HG02610 (cell line): ENCODE data around the gene ALG8.

Experiments used
- ATAC-seq: cut with Tn5 transposase; IDR thresholded peaks from one replicate; pipeline ENCODE4 v1.9.1; 2021; ENCODE audit warnings: mild to moderate bottlenecking, moderate library complexity; ENCODE audit not compliant: unreplicated experiment

Gene ALG8

GRCh38 chr11:78161346-78161745 lies 21.9 kb upstream of the ALG8 start:
- no peak for ATAC-seq

GRCh38 chr11:78160557-78160956 lies 21.1 kb upstream of the ALG8 start:
- ATAC-seq = no peak

GRCh38 chr11:78158987-78159652 lies 19.7 kb upstream of the ALG8 start:
- no peak for ATAC-seq

GRCh38 chr11:78156127-78156844 lies 16.9 kb upstream of the ALG8 start:
- ATAC-seq = no peak

- no peak for ATAC-seq
Measured at GRCh38 chr11:78151804-78152203, 12.4 kb upstream of the ALG8 start.

- ATAC-seq = no peak
Measured at GRCh38 chr11:78150754-78151153, 11.3 kb upstream of the ALG8 start.

GRCh38 chr11:78150346-78150745 lies 10.9 kb upstream of the ALG8 start:
- ATAC-seq = no peak

GRCh38 chr11:78149646-78150045 lies 10.2 kb upstream of the ALG8 start:
- ATAC-seq = no peak

GRCh38 chr11:78147807-78148206 lies 8.4 kb upstream of the ALG8 start:
- no peak for ATAC-seq

- no peak for ATAC-seq
Measured at GRCh38 chr11:78145511-78146025, 6.1 kb upstream of the ALG8 start.

GRCh38 chr11:78140392-78141077 lies 1.1 kb upstream of the ALG8 start:
- no peak for ATAC-seq

GRCh38 chr11:78138694-78139421 lies 568 bp downstream of the ALG8 start:
- peak; percentile 25 for ATAC-seq

- ATAC-seq = no peak
Measured at GRCh38 chr11:78138291-78138690, 1.1 kb downstream of the ALG8 start.

- no peak for ATAC-seq
Measured at GRCh38 chr11:78132475-78132874, 7.0 kb downstream of the ALG8 start.

GRCh38 chr11:78131956-78132355 lies 7.5 kb downstream of the ALG8 start:
- ATAC-seq = no peak

- ATAC-seq = no peak
Measured at GRCh38 chr11:78127403-78127802, 12.0 kb downstream of the ALG8 start.

GRCh38 chr11:78112582-78113275 lies 26.7 kb downstream of the ALG8 start:
- ATAC-seq = no peak

GRCh38 chr11:78111298-78111697 lies 28.1 kb downstream of the ALG8 start:
- ATAC-seq = no peak

- no peak for ATAC-seq
Measured at GRCh38 chr11:78110830-78111229, 28.6 kb downstream of the ALG8 start.

GRCh38 chr11:78110351-78110750 lies 29.1 kb downstream of the ALG8 start:
- ATAC-seq = no peak
